Measurements from ENCODE around the gene PRMT3.

PRMT3 gene

GRCh38 chr11:20511982-20512381, 124.5 kb downstream of the PRMT3 start:
- no peaks in the 10 kb centered on the region for H3K9me3 ChIP-seq (replicated peaks; ENCODE audit: insufficient read depth, low read length)
- H3K27ac ChIP-seq (ENCODE audit: low read length), result no peak overlapping the region
- H3K9me2 ChIP-seq (replicated peaks; ENCODE audit: insufficient read depth, low read length), result no peaks in the 10 kb centered on the region
- H3K4me3 ChIP-seq (ENCODE audit: low read length), result no peak overlapping the region
- H3F3A ChIP-seq (ENCODE audit: insufficient read depth, low read length), result no peaks in the 10 kb centered on the region
- H3K79me2 ChIP-seq (ENCODE audit: low read length), result no peaks in the 10 kb centered on the region
- no peaks in the 10 kb centered on the region for H3K36me3 ChIP-seq (replicated peaks; ENCODE audit: insufficient read depth, low read length)
- H3K27me3 ChIP-seq (replicated peaks; ENCODE audit: insufficient read depth, low read length), result no peaks in the 10 kb centered on the region
- TF ChIP-seq EZH2phosphoT487 (IDR thresholded peaks at IDR 0.05; ENCODE audit: low read length) (no peak), EZH2 (optimal IDR thresholded peaks at IDR 0.05; ENCODE audit: low read depth, low read length) (no peak), CTCF (IDR thresholded peaks at IDR 0.05; ENCODE audit: low read length) (no peak)
- no peak overlapping the region for H3K4me2 ChIP-seq (ENCODE audit: low read depth, low read length)
- H2AFZ ChIP-seq (ENCODE audit: low read length), result no peak overlapping the region
- no peaks in the 10 kb centered on the region for H3K4me1 ChIP-seq (ENCODE audit: low read length)
- H4K20me1 ChIP-seq (ENCODE audit: insufficient read depth, low read length), result no peaks in the 10 kb centered on the region
- H3K9ac ChIP-seq (ENCODE audit: low read length), result no peak overlapping the region
- no peak for DNase-seq

- Histone ChIP-seq H3K4me1 (ENCODE audit: low read length) (no peaks in the 10 kb centered on the region), H3K79me2 (ENCODE audit: low read length) (no peaks in the 10 kb centered on the region), H3K4me3 (ENCODE audit: low read length) (no peak overlapping the region), H3K9ac (ENCODE audit: low read length) (no peak overlapping the region), H3K27ac (ENCODE audit: low read length) (no peak overlapping the region), H3K4me2 (ENCODE audit: low read depth, low read length) (no peak overlapping the region), H3K36me3 (replicated peaks; ENCODE audit: insufficient read depth, low read length) (no peaks in the 10 kb centered on the region), H2AFZ (ENCODE audit: low read length) (no peak overlapping the region), H4K20me1 (ENCODE audit: insufficient read depth, low read length) (no peaks in the 10 kb centered on the region), H3F3A (ENCODE audit: insufficient read depth, low read length) (no peaks in the 10 kb centered on the region), H3K9me2 (replicated peaks; ENCODE audit: insufficient read depth, low read length) (no peaks in the 10 kb centered on the region), H3K9me3 (replicated peaks; ENCODE audit: insufficient read depth, low read length) (no peaks in the 10 kb centered on the region), H3K27me3 (replicated peaks; ENCODE audit: insufficient read depth, low read length) (no peaks in the 10 kb centered on the region)
- DNase-seq, result no peak
- TF ChIP-seq EZH2 (optimal IDR thresholded peaks at IDR 0.05; ENCODE audit: low read depth, low read length) (no peak), EZH2phosphoT487 (IDR thresholded peaks at IDR 0.05; ENCODE audit: low read length) (no peak), CTCF (IDR thresholded peaks at IDR 0.05; ENCODE audit: low read length) (no peak)
Observed at GRCh38 chr11:20512869-20513268, 125.4 kb downstream of the PRMT3 start.

GRCh38 chr11:20518323-20518834, 130.9 kb downstream of the PRMT3 start:
- Histone ChIP-seq H4K20me1 (ENCODE audit: insufficient read depth, low read length) (no peaks in the 10 kb centered on the region), H3K4me2 (ENCODE audit: low read depth, low read length) (no peak overlapping the region)

GRCh38 chr11:20522536-20522935, 135.0 kb downstream of the PRMT3 start:
- no peaks in the 10 kb centered on the region for H4K20me1 ChIP-seq (ENCODE audit: insufficient read depth, low read length)
- H3F3A ChIP-seq (ENCODE audit: insufficient read depth, low read length), result no peaks in the 10 kb centered on the region
- no peaks in the 10 kb centered on the region for H3K36me3 ChIP-seq (replicated peaks; ENCODE audit: insufficient read depth, low read length)
- no peaks in the 10 kb centered on the region for H3K79me2 ChIP-seq (ENCODE audit: low read length)
- TF ChIP-seq CTCF (IDR thresholded peaks at IDR 0.05; ENCODE audit: low read length) (no peak), EZH2 (optimal IDR thresholded peaks at IDR 0.05; ENCODE audit: low read depth, low read length) (no peak), EZH2phosphoT487 (IDR thresholded peaks at IDR 0.05; ENCODE audit: low read length) (no peak)
- no peaks in the 10 kb centered on the region for H3K9me3 ChIP-seq (replicated peaks; ENCODE audit: insufficient read depth, low read length)
- H3K27ac ChIP-seq (ENCODE audit: low read length), result no peak overlapping the region
- H3K4me1 ChIP-seq (ENCODE audit: low read length), result no peaks in the 10 kb centered on the region
- DNase-seq, result no peak
- H2AFZ ChIP-seq (ENCODE audit: low read length), result no peak overlapping the region
- H3K27me3 ChIP-seq (replicated peaks; ENCODE audit: insufficient read depth, low read length), result no peaks in the 10 kb centered on the region
- H3K4me3 ChIP-seq (ENCODE audit: low read length), result no peak overlapping the region
- H3K9ac ChIP-seq (ENCODE audit: low read length), result no peak overlapping the region
- no peak overlapping the region for H3K4me2 ChIP-seq (ENCODE audit: low read depth, low read length)
- no peaks in the 10 kb centered on the region for H3K9me2 ChIP-seq (replicated peaks; ENCODE audit: insufficient read depth, low read length)

More at GRCh38 chr11:20518323-20518834, 130.9 kb downstream of the PRMT3 start:
- Histone ChIP-seq H3K79me2 (ENCODE audit: low read length) (no peaks in the 10 kb centered on the region), H2AFZ (ENCODE audit: low read length) (no peak overlapping the region), H3K4me3 (ENCODE audit: low read length) (no peak overlapping the region), H3K9me3 (replicated peaks; ENCODE audit: insufficient read depth, low read length) (no peaks in the 10 kb centered on the region), H3K9me2 (replicated peaks; ENCODE audit: insufficient read depth, low read length) (no peaks in the 10 kb centered on the region), H3K9ac (ENCODE audit: low read length) (no peak overlapping the region), H3K36me3 (replicated peaks; ENCODE audit: insufficient read depth, low read length) (no peaks in the 10 kb centered on the region), H3K27ac (ENCODE audit: low read length) (no peak overlapping the region), H3K27me3 (replicated peaks; ENCODE audit: insufficient read depth, low read length) (no peaks in the 10 kb centered on the region), H3K4me1 (ENCODE audit: low read length) (no peaks in the 10 kb centered on the region), H3F3A (ENCODE audit: insufficient read depth, low read length) (no peaks in the 10 kb centered on the region)
- TF ChIP-seq EZH2 (optimal IDR thresholded peaks at IDR 0.05; ENCODE audit: low read depth, low read length), result no peak
- TF ChIP-seq EZH2phosphoT487 (IDR thresholded peaks at IDR 0.05; ENCODE audit: low read length), result no peak
- DNase-seq, result no peak
